GM13977 (cell line): ENCODE data around the gene TMEM178B.

Experiments
- DNase-seq: peaks from one replicate; pipeline ENCODE4 v3.0.0; 2012; ENCODE audit warnings: low spot score
- in situ Hi-C: fragments of 300-500 bp; cut with MboI; formaldehyde crosslinking; loops from one replicate; pipeline ENCODE4 v1.12.0; 2022; ENCODE audit warnings: low sequenced_read_pairs, low pct_unique_long_range_greater_than_20kb, mixed read lengths, inconsistent platforms; ENCODE audit not compliant: unreplicated experiment
- TF ChIP-seq, protein P1 (sequence below): IDR thresholded peaks from 2 replicates; pipeline ENCODE4 v1.5.1; 2012; ENCODE audit warnings: mild to moderate bottlenecking, control low read depth; ENCODE audit not compliant: insufficient read depth; ENCODE audit errors: extremely low read depth, missing control alignments

The TMEM178B gene

DNA sequence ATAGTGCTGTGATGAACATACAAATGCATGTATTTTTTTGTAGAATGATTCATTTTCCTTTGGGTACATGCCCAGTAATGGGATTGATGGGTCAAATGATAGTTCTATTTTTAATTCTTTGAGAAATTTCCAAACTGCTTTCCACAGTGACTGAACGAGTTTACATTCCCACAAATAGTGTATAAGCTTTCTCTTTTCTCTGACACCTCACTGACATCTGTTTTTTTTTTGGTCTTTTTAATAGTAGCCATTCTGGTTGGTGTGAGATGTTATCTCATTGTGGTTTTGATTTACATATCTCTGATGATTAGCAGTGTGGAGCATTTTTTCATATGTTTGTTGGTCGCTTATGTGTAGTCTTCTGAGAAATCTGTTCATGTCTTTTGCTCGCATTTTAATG lies 282.3 kb downstream of the TMEM178B start:
- no peak for DNase-seq
- TF ChIP-seq, protein P1, sequence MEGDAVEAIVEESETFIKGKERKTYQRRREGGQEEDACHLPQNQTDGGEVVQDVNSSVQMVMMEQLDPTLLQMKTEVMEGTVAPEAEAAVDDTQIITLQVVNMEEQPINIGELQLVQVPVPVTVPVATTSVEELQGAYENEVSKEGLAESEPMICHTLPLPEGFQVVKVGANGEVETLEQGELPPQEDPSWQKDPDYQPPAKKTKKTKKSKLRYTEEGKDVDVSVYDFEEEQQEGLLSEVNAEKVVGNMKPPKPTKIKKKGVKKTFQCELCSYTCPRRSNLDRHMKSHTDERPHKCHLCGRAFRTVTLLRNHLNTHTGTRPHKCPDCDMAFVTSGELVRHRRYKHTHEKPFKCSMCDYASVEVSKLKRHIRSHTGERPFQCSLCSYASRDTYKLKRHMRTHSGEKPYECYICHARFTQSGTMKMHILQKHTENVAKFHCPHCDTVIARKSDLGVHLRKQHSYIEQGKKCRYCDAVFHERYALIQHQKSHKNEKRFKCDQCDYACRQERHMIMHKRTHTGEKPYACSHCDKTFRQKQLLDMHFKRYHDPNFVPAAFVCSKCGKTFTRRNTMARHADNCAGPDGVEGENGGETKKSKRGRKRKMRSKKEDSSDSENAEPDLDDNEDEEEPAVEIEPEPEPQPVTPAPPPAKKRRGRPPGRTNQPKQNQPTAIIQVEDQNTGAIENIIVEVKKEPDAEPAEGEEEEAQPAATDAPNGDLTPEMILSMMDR: no peak
- in situ Hi-C loops: no loop called here

DNA sequence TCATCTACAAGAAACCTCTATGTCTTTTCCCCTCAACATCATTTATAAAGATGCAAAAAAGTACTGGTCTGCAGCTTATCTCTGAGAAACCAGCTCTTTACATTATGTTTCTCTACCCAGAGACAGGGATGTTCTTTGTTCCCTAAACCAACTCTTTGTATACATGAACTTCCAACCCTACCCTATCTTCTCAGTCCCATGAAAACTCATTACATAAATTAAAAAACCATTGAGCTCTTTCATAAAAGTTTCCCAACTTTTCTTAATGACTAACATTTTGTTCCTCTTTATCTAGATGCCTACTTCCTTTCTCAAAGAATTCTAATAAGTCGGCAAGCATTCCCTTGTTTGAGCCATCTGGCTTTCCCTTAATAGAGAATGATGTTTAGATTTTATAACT lies 284.5 kb downstream of the TMEM178B start:
- DNase-seq: no peak
- TF ChIP-seq, protein P1: no peak
- in situ Hi-C loops: no loop called here

DNA sequence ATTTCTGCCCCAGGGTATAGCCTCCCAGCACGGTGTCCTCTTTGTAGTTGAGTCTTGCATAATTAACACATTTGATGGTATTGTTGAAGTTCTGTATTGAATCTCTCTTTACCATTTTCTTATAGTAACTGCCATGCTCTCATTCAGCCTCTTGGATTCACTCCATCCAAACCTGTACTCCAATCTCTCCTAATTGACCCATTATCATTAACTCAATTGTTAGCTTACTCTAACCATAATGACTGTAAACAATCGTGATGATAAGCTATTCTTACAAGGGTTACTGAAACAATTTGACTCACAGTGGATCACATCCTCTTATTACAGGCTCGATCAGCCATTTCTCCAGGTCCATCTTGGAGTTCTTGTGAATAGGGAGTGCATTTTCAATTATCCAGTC lies 285.4 kb downstream of the TMEM178B start:
- DNase-seq: no peak
- in situ Hi-C loops: no loop called here
- TF ChIP-seq, protein P1: no peak

DNA sequence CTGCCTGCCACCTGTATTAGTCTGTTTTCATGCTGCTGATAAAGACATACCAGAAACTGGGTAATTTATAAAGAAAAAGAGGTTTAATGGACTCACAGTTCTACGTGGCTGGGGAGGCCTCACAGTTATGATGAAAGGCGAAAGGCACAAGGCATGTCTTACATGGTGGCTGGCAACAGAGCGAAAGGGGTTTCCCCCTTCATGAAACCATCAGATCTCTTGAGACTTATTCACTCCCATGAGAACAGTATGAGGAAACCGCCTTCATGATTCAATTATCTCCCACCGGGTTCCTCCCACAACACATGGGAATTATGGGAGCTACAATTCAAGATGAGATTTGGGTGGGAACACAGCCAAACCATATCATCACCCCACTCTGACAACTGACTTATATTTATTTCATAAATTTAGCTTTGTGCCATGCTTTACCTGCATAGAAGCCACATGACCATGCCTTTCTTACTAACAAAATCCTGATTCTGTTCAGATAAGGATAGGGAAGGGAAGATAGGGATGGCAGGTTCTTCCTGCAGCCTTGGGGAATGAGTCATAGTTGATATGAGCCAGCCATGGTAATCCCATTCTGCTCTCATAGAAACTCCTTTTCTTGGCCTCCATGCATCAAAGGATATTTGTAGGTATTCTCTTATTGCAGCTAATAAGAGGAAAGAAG lies 286.0 kb downstream of the TMEM178B start:
- TF ChIP-seq, protein P1: no peak
- DNase-seq: no peak
- in situ Hi-C loops: no loop called here

DNA sequence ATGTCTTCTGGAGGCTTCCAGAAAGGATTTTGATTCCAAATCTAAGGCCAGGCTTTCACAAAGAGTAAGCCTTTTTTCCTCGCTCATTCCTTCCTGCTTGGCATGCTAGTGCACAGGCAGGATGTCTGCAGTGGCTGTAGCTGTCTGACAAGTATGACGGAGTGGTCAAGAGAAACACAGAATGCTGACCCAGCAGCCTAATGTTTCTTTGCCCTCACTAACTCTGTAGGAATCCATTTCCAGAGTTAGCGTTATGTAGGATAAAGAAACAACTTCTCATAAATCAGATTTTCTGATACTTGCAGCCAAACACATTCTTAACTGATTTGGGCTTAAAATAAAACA lies 286.5 kb downstream of the TMEM178B start:
- in situ Hi-C loops: no loop called here
- TF ChIP-seq, protein P1: no peak
- DNase-seq: no peak

DNA sequence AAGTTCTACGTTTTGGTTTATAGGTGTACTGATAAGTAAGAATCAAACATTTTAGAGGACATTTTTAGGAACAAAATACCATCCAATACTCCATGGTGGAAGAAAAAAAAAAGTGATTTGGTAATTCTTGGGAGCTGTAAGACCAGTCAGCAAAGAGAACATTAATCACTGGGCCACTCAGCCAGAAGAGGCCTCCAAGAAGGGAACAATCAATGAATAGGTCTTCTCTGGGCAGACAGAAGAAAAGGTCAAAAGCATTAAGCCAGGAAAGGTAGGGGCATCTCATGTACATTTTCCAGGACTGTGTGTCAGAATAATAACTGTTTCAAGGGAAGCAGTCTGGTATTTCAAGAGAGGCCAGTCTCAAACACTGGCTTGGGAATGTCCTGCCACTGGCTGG lies 286.9 kb downstream of the TMEM178B start:
- TF ChIP-seq, protein P1: no peak
- no peak for DNase-seq
- in situ Hi-C loops: no loop called here
